ENCODE measurements around the gene SNX2.

Gene SNX2

GRCh38 chr5:122770477-122770876 lies 4.4 kb upstream of the SNX2 start:
- DNase-seq: no peak

- DNase-seq: no peak
These were observed 2.4 kb upstream of the SNX2 start for GRCh38 chr5:122772446-122772845.

- DNase-seq: no peak
These were observed 1.3 kb upstream of the SNX2 start for GRCh38 chr5:122773619-122774018.

GRCh38 chr5:122774519-122774860 lies 390 bp upstream of the SNX2 start:
- DNase-seq: no peak

- peak in 4 of 56 donors; percentile 12 to 60 (median 29) for DNase-seq
These were observed 966 bp downstream of the SNX2 start for GRCh38 chr5:122775550-122776542.

- no peak for DNase-seq
These were observed 3.3 kb downstream of the SNX2 start for GRCh38 chr5:122778157-122778556.

GRCh38 chr5:122779451-122779850 lies 4.6 kb downstream of the SNX2 start:
- DNase-seq: no peak

- no peak for DNase-seq
These were observed 5.4 kb downstream of the SNX2 start for GRCh38 chr5:122780296-122780695.

- no peak for DNase-seq
These were observed 6.6 kb downstream of the SNX2 start for GRCh38 chr5:122781465-122781864.

- DNase-seq: no peak
These were observed 10.4 kb downstream of the SNX2 start for GRCh38 chr5:122785294-122785693.

GRCh38 chr5:122788371-122788770 lies 13.5 kb downstream of the SNX2 start:
- no peak for DNase-seq

GRCh38 chr5:122788996-122789395 lies 14.1 kb downstream of the SNX2 start:
- DNase-seq: no peak

- no peak for DNase-seq
These were observed 14.7 kb downstream of the SNX2 start for GRCh38 chr5:122789461-122790171.

GRCh38 chr5:122790354-122791103 lies 15.6 kb downstream of the SNX2 start:
- no peak for DNase-seq

GRCh38 chr5:122805481-122805880 lies 30.6 kb downstream of the SNX2 start:
- no peak for DNase-seq

- DNase-seq: no peak
These were observed 35.5 kb downstream of the SNX2 start for GRCh38 chr5:122810405-122810804.

GRCh38 chr5:122815218-122815767 lies 40.4 kb downstream of the SNX2 start:
- no peak for DNase-seq

GRCh38 chr5:122816756-122817155 lies 41.9 kb downstream of the SNX2 start:
- DNase-seq: no peak

- no peak for DNase-seq
These were observed 57.1 kb downstream of the SNX2 start for GRCh38 chr5:122831984-122832383.

GRCh38 chr5:122835681-122836080 lies 60.8 kb downstream of the SNX2 start:
- DNase-seq: no peak

GRCh38 chr5:122836947-122837346 lies 62.1 kb downstream of the SNX2 start:
- no peak for DNase-seq

GRCh38 chr5:122839731-122840130 lies 64.9 kb downstream of the SNX2 start:
- no peak for DNase-seq

All from nucleus accumbens (tissue), 56 donors.